Mammary epithelial cell (primary cell): ENCODE results near the gene TSPAN11.

Experiments used
- EZH2 ChIP-seq: IDR thresholded peaks from 2 replicates; pipeline ENCODE4 v1.6.1; 2012; ENCODE audit warnings: low read length, inconsistent platforms, borderline replicate concordance
- TF ChIP-seq, protein P1 (sequence below), 2 donors: IDR thresholded peaks in 1 of 2; conservative IDR thresholded peaks in 1 of 2; 2 replicates each; pipeline ENCODE4 v1.5.1; 2011 to 2012; ENCODE audit warnings: inconsistent platforms in 2 of 2, low read length in 2 of 2, mild to moderate bottlenecking in 2 of 2, control low read depth in 1 of 2, low read depth in 1 of 2; ENCODE audit not compliant: insufficient read depth in 1 of 2; ENCODE audit errors: extremely low read depth in 1 of 2

- TF ChIP-seq, protein P1, sequence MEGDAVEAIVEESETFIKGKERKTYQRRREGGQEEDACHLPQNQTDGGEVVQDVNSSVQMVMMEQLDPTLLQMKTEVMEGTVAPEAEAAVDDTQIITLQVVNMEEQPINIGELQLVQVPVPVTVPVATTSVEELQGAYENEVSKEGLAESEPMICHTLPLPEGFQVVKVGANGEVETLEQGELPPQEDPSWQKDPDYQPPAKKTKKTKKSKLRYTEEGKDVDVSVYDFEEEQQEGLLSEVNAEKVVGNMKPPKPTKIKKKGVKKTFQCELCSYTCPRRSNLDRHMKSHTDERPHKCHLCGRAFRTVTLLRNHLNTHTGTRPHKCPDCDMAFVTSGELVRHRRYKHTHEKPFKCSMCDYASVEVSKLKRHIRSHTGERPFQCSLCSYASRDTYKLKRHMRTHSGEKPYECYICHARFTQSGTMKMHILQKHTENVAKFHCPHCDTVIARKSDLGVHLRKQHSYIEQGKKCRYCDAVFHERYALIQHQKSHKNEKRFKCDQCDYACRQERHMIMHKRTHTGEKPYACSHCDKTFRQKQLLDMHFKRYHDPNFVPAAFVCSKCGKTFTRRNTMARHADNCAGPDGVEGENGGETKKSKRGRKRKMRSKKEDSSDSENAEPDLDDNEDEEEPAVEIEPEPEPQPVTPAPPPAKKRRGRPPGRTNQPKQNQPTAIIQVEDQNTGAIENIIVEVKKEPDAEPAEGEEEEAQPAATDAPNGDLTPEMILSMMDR (conservative IDR thresholded peaks at IDR 0.05 in 1 of 2, IDR thresholded peaks at IDR 0.05 in 1 of 2; ENCODE audit: extremely low read depth in 1 of 2, insufficient read depth in 1 of 2, low read depth in 1 of 2, low read length in 2 of 2): no peak
- TF ChIP-seq EZH2: no peak
These were observed 42.5 kb downstream of the TSPAN11 start for GRCh38 chr12:30969006-30969405.
